GM18517 (cell line): ENCODE data around the gene ETV3L.
A peak's percentile ranks its signal among the peaks of the same experiment; 100 is the strongest.
"Not testable (repeated sequence)": the region's sequence is repeated elsewhere in the genome, so short reads cannot be mapped to it uniquely, and the experiment has no call there.

Experiments used
- ATAC-seq: cut with Tn5 transposase; IDR thresholded peaks from one replicate; pipeline ENCODE4 v1.9.1; 2021; ENCODE audit warnings: mild to moderate bottlenecking, moderate library complexity; ENCODE audit not compliant: unreplicated experiment

Gene ETV3L

DNA sequence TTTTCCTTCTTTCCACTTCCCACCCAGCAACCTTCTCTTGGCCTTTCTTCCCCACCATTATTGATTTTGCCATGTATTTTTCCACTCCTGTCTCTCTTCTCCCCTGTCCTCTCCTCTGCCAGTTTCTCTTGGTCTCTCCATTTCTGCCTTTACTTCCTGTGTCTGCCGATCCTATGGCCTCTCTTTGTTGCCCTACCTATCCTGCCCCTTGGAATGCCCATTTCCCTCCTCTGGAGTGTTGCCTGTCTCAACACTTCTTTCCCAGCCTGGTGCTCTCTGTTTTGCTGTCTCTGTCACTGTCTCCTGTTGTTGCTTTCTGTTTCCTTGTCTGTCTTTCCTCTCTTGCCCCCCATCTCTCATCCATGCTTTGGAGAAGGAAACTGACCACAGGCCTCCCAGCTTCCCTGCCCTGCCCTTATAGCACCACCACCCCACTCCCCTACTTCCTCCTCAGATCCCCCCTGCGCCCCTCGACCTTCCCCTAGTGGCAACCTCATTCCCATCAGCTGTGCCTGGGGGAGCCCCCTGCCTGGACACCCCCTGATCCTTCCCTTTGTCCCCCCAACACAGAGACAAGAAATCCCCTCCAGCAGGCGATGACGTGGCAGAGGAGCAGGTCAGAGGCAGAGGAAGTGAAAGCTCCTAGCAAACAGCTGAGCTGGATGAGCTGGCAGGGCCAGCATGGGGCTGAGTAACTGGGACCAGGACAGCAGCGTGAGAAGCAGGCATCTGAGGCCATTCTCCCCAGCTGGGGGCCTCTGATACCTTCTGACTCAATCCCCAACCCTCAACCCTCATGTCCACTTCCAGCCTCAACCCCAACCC lies 6.6 kb upstream of the ETV3L start:
- ATAC-seq, result peak; percentile 85

DNA sequence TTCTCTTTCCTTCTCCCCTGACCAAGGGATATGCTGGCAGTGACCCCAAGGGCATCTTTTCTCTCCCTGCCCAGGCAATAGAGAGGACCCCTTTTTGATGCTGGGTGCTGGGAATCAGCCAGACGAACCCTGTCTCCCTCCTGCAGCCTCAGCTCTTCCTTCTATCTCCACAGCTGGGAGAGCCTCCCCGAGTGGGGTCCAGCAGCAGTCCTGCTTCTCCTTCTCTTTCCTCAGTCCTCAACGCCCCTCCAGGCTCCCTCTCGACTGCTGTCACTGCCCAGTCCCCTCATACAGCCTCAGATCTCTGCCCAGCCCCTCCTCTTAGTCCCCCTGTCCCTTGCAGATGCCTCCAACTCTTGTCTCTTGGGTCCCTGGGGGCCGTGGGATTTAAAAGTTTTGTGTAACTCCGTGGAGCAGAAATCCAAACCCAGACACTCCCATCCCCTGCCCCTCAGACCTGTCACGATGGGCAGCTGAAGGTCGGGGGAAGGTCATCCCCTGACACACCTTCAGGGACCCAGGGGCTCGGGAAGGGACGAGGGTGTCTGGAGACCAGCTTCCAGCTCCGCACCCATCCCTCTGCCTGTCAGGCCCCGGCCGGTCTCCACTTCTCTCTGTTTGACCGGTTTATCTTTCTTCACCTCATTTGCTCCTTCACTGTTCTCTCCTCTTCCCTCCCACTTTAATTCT lies 5.8 kb upstream of the ETV3L start:
- ATAC-seq, result no peak

DNA sequence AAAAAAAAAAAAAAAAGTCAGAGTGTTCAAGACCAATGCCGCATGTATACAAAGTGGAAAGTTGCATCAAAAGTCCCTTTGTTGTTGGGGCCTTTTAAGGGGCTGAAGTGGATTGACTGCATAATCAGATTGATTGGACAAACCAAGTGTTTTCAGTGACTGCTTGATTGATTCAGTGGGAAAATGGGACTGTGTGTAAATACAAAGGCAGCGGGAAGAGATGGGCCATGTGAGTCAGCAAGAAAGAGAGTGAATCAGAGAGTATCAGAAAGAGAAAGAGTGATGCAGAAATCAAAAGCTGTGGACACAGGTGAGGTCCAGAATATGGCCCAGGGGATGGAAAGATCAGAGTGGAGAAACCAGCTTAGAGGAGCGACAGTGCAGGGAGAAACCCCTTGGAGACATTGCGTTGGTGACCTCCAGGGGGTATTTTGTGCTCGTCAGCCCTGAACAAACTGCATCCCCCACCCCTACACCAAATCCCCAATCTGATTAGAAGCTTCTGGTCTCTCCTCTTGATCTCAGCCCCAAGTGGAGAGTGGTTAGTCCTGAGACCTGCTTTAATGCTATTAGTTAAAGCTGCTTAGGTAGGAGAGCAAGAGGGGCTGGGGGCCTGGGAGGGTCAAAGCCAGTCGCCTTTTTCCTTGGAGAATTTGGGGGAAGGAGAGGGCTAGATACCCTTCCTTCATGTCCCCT lies 5.1 kb upstream of the ETV3L start:
- no peak for ATAC-seq

DNA sequence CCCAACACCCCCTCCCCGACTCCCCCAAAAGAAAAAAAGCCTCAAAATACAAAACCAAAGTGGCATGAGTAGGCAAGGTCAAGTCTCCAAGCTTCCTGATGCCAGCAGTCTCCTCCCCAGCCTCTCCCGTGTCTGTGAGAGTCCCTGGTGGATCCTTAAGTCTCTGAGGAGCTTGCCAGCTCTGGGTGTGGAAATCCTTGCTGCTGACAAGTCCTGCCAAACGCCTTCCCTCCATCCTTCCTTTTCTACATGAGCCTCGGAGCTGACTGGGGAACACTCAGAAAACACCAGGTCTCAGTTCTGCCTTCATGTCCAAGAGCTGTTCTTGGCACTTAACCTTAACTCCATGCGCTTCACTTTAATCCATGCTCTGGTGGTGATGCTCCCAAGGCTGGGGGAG lies 3.7 kb upstream of the ETV3L start:
- no peak for ATAC-seq

DNA sequence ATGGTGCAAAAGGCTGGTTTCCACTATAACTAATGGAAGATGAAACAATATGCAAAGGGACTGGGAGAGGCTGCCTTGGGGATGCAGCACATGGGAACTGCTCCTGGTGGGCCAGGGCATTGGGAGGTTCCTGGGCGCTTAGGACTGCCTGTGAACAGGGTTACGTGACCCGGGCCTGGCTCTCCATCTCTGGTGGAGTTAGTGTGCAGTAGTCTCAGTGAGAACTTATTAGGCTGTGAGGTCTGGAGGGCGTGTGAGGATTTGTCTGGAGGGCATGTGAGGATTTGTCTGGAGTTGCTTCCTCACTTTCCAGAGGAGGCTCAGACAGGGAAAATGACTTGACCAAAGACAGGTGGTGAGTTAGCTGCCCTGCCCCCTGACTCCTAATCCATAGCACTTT lies 1.5 kb upstream of the ETV3L start:
- no peak for ATAC-seq

DNA sequence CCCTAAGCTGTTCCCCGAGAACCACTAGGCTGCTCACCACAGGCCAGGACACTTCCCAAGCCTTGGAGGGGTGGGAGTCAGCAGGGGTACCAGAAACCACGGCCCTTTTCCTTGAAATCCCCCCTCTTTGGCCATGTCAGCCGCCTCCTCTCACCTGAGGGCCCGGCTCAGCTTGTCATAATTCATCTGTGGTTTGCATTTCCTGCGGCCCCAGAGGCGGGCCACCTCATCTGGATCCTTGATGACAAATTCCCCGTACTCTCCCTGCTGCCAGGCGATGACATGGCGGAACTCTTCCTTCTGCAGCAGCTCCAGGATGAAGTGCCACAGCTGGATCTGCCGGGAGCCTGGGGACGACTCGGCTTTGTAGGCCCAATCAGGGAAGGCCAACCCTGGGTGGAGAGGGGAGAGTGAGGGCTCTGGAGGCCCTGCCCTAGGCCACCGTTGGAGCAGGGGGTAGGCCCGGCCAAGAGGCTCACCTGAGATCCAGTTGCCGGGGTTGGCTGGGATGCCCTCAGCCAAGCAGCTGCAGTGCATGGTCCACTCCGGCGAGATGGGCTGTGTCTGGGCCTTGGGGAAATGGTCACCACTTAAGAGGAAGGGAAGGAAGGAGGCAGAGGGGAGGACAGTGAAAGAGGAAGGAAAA lies 498 bp downstream of the ETV3L start:
- not testable (repeated sequence) for ATAC-seq

DNA sequence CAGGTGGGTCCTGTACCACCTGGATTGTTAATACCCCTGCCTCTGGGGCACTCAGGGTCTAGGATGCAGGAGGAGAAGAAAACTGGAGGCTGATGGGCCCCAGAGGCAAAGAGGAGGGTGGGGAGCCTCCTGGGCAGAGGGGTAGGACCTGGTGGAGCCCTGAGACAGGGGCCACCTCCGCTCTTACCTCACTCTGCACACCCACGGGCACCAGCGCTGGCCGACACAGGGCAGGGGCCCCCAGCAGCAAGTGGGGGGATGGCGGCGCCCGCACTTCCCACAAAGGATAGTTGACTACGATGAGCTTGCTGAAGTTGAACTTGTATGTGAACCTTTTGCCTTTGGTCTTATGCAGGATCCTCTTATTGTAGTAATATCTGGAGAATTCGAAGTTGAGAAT lies 1.1 kb downstream of the ETV3L start:
- ATAC-seq, result no peak

DNA sequence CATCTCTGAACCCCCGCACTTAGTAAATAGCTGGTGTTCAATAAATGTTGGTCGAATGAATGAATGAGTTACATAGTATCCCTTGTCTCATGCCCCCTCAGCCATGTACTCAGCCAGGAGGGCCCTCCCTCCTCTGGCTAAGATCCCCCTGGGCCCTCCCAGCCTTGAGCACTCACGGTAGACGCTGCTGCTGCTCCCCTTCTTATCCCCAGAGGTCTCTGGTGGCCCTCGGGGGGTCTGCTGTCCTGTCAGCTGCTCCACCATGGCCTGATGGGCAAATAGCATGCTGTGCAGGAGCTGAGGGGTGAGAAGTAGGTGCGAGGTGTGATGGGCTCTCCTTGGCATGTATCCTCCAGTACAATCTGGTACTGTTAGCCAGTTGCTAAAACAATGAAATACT lies 1.9 kb downstream of the ETV3L start:
- ATAC-seq, result no peak

DNA sequence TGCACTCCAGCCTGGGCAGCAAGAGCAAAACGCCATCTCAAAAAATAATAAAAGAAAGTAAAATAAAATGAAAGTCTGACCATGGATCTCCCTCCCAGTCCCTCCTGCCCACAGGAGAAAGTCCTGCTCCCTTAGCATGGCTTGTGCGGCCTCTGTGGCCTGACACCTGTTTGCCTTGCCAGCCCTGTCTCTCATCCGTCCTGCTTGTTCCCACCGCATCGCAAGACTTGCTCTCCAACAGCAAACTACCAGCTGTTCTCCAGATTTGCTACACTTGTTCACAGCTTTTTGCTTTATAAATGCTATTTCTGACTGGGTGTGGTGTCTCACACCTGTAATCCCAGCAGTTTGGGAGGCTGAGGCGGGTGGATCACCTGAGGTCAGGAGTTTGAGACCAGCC lies 2.7 kb downstream of the ETV3L start:
- ATAC-seq, result no peak

DNA sequence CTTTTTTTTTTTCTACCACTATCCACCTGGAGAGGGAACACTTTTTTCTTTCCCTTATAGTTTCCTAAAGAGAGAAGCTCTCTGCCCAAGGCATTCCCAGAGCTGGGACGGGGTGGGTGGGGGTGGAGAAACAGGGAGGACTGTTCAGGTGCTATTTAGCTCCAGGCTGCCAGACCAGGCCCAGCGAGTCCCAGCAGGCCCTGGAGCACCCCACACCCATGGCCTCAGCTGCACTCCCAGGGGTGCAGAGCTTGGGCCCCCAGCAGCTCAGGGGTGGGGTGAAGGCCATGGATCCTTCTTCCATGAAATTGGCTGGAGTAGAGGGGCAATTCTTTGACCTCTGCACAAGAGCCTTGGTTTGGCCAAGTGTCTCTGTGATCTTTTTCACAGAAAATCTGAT lies 4.1 kb downstream of the ETV3L start:
- ATAC-seq, result no peak

DNA sequence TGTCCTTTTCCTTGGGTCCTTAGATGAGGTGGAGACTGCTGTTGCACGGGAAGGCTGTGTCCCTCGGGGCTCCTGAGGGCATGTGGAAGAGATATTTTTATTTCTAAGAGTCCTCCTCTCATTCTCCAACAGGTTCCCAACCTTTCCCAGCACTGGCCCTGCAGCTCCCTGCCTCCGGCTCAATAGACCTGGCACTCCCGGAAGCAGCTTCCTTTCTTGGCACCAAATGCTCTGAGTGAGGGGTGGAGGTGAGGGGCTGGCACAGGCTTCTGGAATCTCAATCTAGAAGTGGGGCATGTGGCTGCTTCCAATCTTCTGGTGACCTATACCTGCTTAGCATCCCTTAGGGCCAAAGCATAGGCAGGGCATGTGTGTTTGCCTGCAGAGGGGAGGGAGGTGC lies 4.5 kb downstream of the ETV3L start:
- ATAC-seq, result no peak

DNA sequence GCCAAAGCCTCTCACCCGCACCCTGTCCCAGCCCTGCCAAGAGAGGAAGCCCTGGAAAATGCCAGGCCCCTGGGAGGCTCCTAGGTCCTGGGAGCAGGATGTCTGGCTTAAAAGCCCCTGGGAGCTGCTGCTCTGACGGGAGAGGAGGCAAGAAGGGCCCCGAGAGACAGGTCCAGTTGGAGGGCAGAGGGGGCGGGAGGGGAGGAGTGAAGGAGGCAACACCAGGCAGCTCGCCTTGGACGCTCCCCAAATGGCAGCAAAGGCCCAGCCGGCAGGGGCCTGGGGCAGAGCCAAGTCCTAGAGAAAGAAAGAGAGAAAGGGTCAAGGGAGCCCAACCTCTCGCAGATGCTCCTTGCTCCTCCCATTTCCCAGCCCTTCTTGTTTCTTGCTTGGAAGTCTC lies 6.8 kb downstream of the ETV3L start:
- ATAC-seq, result no peak

DNA sequence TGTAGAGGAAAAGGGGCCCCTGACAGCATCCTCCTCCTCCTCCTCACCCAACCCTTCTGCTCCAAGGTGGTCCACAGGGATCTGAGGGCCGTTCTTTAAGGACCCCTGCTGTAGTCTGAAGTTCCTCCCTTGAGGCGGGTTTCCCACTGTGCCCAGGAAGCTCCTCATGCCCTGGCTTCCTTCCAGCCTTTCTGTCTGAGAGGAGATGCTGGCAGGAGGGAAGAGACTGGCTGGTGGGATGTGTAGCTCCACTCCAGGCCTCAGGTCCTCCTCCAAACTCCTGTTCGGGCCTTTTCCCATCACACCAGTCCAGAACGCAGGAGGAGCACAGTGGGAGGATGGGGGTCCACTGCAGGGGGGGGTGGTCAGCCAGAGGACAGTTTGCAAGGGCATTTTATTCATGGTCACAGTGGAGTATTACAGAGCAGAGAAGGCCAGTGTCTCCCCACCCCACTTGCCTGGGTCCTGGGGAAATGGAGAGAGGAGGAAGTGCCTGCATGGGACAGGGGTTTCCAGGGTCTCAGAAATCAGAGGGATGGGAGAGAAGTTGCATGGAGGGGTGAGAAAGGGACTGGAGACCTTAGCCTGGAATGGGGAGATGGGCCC lies 7.8 kb downstream of the ETV3L start:
- no peak for ATAC-seq

DNA sequence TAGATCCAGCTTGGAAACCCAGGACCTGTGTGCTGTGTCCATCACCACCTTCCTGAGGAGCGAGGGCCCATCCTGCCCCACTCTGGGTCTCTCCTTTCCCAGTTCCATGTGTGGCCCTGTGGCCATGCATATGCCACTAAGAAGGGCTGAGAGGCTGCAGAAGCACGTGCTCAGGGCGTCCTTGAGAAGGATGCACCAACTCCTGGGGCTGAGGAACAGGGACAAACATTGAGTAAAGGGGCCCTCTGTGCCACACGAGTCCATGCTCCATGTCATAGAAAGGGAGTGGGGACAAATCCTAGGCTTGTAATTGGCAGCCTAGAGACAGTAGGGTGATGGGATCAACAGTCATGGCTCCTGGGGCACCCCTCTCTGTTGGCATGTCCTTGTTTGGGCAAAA lies 8.4 kb downstream of the ETV3L start:
- ATAC-seq, result no peak

DNA sequence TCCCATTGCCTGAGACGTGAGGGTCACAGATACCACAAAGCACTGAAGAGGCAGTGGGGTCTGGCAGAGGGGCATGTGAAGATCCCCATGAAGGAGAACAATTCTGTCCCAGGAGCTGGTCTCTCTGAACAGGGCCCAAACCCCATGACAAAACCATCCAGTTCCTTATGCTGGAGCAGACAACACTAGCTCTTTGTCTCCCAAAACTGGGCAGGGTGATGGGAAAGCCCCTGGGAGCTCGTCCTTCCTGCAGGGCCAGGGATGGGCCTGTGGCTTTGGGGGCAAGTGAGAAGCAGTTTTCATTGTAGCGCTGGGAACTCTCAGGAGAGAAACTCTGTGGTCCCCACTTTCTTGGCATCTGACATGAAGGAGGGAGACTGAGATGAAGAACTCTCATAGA lies 8.8 kb downstream of the ETV3L start:
- no peak for ATAC-seq

DNA sequence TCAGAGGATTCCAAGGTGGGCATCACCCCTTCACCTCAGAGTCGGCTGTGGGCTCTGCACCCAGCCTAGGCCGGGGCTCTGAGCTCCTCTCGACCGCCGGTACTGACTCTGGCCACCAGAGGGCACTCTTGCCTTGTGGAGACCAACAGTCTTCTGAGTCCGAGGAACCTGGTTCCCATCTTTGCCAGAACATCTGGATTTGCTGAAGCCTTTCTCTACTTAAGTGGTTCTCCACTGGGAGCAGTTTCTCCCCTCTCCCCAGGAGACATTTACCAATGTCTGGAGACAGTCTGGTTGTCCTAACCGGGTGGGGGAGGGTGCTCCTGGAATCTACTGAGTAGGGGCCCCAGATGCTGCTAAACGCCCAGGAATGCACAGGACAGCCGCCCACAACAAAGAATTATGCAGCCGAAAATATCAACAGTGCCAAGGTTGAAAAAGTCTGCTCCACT lies 9.4 kb downstream of the ETV3L start:
- ATAC-seq, result no peak

DNA sequence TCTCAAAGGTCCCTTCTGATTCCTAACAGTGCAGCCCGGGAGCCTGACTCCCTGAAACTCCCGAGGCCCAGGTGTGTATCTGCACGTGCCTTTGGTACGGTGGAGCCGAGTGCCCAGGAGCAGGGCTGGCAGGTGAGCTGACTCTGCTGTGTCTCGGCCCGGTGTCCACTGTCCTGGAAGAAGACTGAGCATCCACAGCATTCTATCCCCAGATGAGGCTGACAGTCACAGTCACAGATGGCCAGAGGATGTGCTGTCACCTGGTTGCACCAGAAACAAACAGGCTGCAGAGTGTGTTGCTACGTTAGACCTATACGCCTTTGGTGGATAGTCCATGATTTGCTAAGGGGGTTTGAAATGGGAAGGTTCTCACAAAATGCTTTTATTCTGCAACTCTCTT lies 9.8 kb downstream of the ETV3L start:
- ATAC-seq, result no peak

DNA sequence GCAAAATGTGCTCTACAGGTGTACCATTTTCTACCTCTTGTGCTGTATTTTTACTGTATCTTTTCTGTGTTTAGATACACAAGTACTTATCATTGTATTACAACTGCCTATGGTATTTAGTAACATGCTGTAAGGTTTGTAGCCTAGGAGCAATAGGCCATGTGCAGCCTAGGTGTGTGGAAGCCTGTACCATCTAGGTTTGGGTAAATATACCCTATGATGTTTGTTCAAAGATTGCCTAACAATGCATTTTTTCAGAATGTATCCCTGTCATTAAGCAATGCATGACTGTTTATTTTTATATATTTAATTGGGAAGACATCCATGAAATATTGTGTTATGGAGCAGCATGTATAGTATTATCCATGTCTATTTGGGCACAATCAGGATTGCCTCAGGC lies 11.0 kb downstream of the ETV3L start:
- no peak for ATAC-seq

DNA sequence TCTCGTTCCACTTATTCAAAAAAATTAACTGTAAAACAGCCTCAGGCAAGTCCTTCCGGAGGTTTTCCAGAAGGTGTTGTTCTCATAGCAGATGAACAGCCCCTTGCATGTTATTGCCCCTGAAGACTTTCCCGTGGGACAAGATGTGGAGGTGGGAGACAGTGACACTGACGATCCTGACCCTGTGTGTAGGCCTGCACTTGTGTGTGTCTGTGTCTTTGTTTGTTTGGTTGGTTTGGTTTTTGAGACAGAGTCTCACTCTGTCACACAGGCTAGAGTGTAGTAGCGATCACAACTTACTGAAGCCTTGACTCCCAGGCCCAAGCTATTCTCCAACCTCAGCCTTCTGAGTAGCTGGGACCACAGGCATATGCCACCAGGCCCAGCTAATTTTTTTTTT lies 12.6 kb downstream of the ETV3L start:
- ATAC-seq, result no peak

DNA sequence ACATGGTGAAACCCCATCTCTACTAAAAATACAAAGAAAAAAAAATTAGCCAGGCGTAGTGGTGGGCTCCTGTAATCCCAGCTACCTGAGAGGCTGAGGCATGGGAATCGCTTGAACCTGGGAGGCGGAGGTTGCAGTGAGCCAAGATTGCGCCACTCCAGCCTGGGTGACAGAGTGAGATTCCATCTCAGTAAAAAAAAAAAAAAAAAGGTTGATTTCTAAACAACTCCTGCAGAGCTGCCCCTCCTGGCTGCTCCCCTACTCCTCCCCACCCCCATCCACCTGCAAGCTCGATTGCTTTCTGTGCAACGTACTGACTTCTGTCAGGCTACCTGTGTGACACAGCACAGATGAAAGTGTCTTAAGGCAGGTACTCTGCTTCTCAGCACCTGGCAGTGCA lies 13.3 kb downstream of the ETV3L start:
- no peak for ATAC-seq

DNA sequence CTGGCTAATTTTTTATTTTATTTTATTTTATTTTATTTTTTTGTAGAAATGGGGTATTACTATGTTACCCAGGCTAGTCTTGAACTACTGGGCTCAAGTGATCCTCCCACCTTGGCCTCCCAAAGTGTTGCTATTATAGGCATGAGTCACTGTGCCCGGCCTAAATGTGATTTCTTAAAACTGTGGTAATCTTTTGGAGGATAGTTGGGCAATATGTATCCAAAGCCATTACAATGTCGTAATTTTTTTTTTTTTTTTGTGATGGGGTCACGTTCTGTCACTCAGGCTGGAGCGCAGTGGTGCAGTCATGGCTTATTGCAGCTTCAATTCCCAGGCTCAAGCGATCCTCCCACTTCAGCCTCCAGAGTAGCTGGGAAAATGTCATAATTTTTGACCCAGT lies 14.2 kb downstream of the ETV3L start:
- no peak for ATAC-seq
